HUES6 (cell line): ENCODE measurements around the gene KRT33A.
"Not testable (repeated sequence)": the region's sequence is repeated elsewhere in the genome, so short reads cannot be mapped to it uniquely, and the experiment has no call there.

Experiments
- H3K27ac ChIP-seq: 2 replicates; pipeline ENCODE4 v1.7.0; 2013; ENCODE audit warnings: low read depth, mild to moderate bottlenecking, low read length, inconsistent platforms
- H3K27me3 ChIP-seq: 2 replicates; pipeline ENCODE4 v1.6.1; 2013; ENCODE audit warnings: low read length; ENCODE audit not compliant: control insufficient read depth, insufficient read depth
- H3K36me3 ChIP-seq: 2 replicates; pipeline ENCODE4 v1.6.1; 2013; ENCODE audit warnings: low read length; ENCODE audit not compliant: control insufficient read depth, insufficient read depth
- H3K4me1 ChIP-seq: 2 replicates; pipeline ENCODE4 v1.6.1; 2013; ENCODE audit warnings: low read length; ENCODE audit not compliant: control insufficient read depth, insufficient read depth
- H3K4me3 ChIP-seq: 2 replicates; pipeline ENCODE4 v1.5.1; 2013; ENCODE audit warnings: low read depth, low read length
- H3K9ac ChIP-seq: one replicate; pipeline ENCODE4 v1.6.1; 2013; ENCODE audit warnings: mild to moderate bottlenecking, low read length
- H3K9me3 ChIP-seq: 2 replicates; pipeline ENCODE4 v1.6.1; 2013; ENCODE audit warnings: low read depth, low read length; ENCODE audit not compliant: control insufficient read depth, insufficient read depth

Gene KRT33A

GRCh38 chr17:41350381-41350878, at the start of gene KRT33A:
KRT33A (minus strand) TSS chr17:41350828; CDS start chr17:41350767, 61 bp downstream.
- H3K36me3 ChIP-seq = not testable (repeated sequence)

DNA sequence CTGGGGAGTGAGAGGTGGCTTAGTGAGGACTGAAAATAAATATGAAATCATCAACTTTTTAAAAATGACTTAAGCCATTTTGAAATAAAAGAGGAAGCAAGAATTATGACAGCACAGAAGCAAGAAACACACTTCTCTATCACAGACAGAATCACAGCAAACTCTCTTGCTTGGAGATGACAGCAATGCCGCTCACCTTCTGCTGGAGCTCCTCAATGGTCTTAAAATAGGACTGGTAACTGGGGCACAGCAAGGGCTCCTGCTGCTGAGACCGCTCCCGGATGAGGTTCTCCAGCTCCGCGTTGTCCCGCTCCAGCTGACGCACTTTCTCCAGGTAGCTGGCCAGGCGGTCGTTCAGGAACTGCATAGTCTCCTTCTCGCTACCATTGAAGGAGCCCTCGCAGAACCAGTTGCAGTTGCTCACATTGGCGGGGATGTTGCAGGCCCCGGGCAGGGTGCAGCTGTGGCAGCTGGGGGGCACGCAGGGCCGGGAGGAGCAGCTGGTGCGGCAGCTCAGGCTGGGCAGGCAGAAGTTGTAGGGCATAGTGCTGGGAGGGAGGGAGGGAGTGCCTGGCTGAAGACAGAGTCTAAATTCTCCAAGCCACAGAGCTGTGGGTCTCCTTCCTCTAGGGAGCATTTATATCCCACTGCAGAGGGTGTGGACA, 46.5 kb upstream of the KRT33A start, which contains the start of gene KRT31:
Gene KRT31, minus strand, starts transcription at position 613 of the 665 bp plus-strand sequence. Its CDS starts 69 bp downstream, at position 544.
- H3K4me3 ChIP-seq = no peak within 1 kb of the TSS
- no peak within 1 kb of the TSS for H3K9ac ChIP-seq
- H3K36me3 ChIP-seq = no peaks in the 10 kb centered on the region
- no peaks in the 10 kb centered on the region for H3K9me3 ChIP-seq
- H3K27ac ChIP-seq = no peak within 1 kb of the TSS
- no peaks in the 10 kb centered on the region for H3K4me1 ChIP-seq
- H3K27me3 ChIP-seq = no peaks in the 10 kb centered on the region

More at GRCh38 chr17:41350381-41350878, at the start of gene KRT33A:
- H3K4me3 ChIP-seq, H3K27me3 ChIP-seq, H3K4me1 ChIP-seq, H3K27ac ChIP-seq, H3K9me3 ChIP-seq, H3K9ac ChIP-seq: not testable (repeated sequence)

GRCh38 chr17:41396340-41396739, 45.7 kb upstream of the KRT33A start:
- Histone ChIP-seq H3K4me1 (no peaks in the 10 kb centered on the region), H3K9me3 (no peaks in the 10 kb centered on the region), H3K36me3 (no peaks in the 10 kb centered on the region), H3K27me3 (no peaks in the 10 kb centered on the region), H3K9ac (no peak overlapping the region), H3K4me3 (no peak overlapping the region), H3K27ac (no peak overlapping the region)

DNA sequence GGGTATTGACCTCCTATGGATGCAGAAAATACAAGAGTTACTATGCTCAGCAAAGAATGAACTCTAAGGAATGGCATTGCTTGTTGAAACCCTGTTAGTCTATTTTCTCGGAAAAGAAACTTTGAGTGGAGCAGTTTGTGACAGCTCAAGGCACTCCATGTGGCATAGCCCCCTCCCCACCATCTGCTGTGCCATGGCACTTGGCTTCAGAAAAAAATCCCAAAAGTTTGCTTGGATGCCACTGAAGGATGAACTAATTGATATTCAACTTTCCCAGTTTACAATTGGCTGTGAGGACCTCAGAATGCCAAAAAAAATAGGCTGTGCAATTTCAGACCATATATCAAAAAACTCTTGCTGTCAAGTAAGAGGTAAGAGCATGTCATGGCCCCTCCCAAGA, 45.0 kb upstream of the KRT33A start:
- Histone ChIP-seq H3K27ac (no peak overlapping the region), H3K27me3 (no peaks in the 10 kb centered on the region), H3K4me1 (no peaks in the 10 kb centered on the region), H3K9me3 (no peaks in the 10 kb centered on the region), H3K4me3 (no peak overlapping the region), H3K9ac (no peak overlapping the region), H3K36me3 (no peaks in the 10 kb centered on the region)

GRCh38 chr17:41395044-41395443, 44.4 kb upstream of the KRT33A start:
- H3K9me3 ChIP-seq, H3K9ac ChIP-seq, H3K27me3 ChIP-seq, H3K4me1 ChIP-seq, H3K27ac ChIP-seq, H3K36me3 ChIP-seq, H3K4me3 ChIP-seq: not testable (repeated sequence)

GRCh38 chr17:41394254-41394996, 43.8 kb upstream of the KRT33A start:
- H3K27ac ChIP-seq = no peak overlapping the region
- H3K4me3 ChIP-seq = no peak overlapping the region
- no peak overlapping the region for H3K9ac ChIP-seq
- no peaks in the 10 kb centered on the region for H3K4me1 ChIP-seq
- H3K27me3 ChIP-seq = no peaks in the 10 kb centered on the region
- H3K9me3 ChIP-seq = no peaks in the 10 kb centered on the region
- H3K36me3 ChIP-seq = no peaks in the 10 kb centered on the region

DNA sequence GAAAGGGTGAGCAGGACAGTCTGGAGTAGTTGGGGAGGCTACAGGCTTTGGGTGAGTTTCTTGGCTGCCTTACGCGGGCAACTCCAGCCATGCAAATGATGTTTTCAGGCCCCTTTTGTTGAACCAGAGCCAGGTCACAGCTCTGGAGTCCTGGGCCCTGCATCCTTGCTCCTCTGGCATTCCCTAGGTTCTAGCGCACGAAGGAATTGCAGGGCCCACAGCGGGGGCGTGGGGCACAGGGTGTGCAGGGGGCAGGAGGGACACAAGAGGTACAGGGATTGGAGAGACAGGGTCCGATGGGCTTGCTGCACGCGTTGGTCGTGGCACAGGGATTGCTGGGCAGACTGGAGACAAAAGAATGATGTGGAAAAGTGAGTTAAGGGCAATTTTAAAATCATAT, 43.2 kb upstream of the KRT33A start:
- Histone ChIP-seq H3K9ac (no peak overlapping the region), H3K27me3 (no peaks in the 10 kb centered on the region), H3K9me3 (no peaks in the 10 kb centered on the region), H3K4me3 (no peak overlapping the region), H3K36me3 (no peaks in the 10 kb centered on the region), H3K4me1 (no peaks in the 10 kb centered on the region), H3K27ac (no peak overlapping the region)

DNA sequence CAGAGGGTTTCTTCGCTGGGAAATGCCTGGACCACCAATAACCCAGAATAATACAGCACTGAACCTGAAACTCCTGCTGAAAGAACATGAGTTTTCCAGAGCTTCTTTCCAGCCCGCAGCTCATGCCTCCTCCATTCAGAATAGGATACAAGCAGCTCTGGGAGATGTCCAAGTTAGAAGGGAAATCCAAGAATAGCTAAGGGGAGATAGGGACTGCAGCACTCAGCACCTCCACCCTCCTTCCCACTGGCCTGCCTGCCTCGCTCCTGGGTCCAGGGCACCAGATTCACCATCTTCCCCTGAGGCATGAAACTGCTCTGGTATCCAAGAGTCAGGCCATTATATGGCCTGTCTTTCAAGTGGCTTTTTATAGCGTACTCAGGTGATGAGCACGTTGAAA, 42.7 kb upstream of the KRT33A start:
- no peaks in the 10 kb centered on the region for H3K36me3 ChIP-seq
- H3K4me1 ChIP-seq = no peaks in the 10 kb centered on the region
- H3K9me3 ChIP-seq = no peaks in the 10 kb centered on the region
- H3K9ac ChIP-seq = no peak overlapping the region
- H3K4me3 ChIP-seq = no peak overlapping the region
- H3K27ac ChIP-seq = no peak overlapping the region
- no peaks in the 10 kb centered on the region for H3K27me3 ChIP-seq

GRCh38 chr17:41392278-41392677, 41.6 kb upstream of the KRT33A start:
- H3K36me3 ChIP-seq = no peaks in the 10 kb centered on the region
- no peaks in the 10 kb centered on the region for H3K27me3 ChIP-seq
- no peaks in the 10 kb centered on the region for H3K9me3 ChIP-seq
- H3K27ac ChIP-seq = no peak overlapping the region
- no peak overlapping the region for H3K4me3 ChIP-seq
- H3K9ac ChIP-seq = no peak overlapping the region
- H3K4me1 ChIP-seq = no peaks in the 10 kb centered on the region

DNA sequence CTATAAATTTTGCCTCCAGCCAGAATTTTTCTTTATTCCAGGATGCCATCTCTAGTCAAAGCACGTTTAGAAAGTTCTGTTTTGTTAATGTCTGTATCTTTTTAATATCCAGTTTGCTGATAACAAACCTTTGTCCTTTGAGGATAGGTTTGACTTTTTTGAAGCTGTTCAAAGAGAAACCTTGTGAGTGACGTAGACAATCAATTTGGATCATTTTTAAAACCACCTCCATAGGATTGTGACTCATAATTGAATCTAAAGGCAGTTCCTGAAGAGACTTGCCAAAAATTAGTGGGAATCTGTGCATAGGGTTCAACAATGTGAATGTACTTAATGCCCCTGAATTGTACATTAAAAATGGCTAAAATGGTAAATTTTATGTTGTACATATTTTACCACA, 40.9 kb upstream of the KRT33A start:
- no peaks in the 10 kb centered on the region; the same call in 1 of the 2 replicates for H3K9me3 ChIP-seq
- no peak overlapping the region for H3K27ac ChIP-seq
- no peaks in the 10 kb centered on the region for H3K4me1 ChIP-seq
- H3K9ac ChIP-seq = no peak overlapping the region
- no peak overlapping the region for H3K4me3 ChIP-seq
- no peaks in the 10 kb centered on the region for H3K36me3 ChIP-seq
- no peaks in the 10 kb centered on the region for H3K27me3 ChIP-seq

- peaks cover 6% of the 10 kb centered on the region; the same call in 1 of the 2 replicates for H3K9me3 ChIP-seq
Measured at GRCh38 chr17:41390411-41390938, 39.8 kb upstream of the KRT33A start.

More at GRCh38 chr17:41390411-41390938, 39.8 kb upstream of the KRT33A start:
- Histone ChIP-seq H3K9ac (no peak overlapping the region), H3K4me3 (no peak overlapping the region), H3K4me1 (no peaks in the 10 kb centered on the region), H3K36me3 (no peaks in the 10 kb centered on the region), H3K27ac (no peak overlapping the region), H3K27me3 (no peaks in the 10 kb centered on the region)
